GM18502 (cell line): Measurements from ENCODE around the gene LRRC36.

ENCODE experiments used
- ATAC-seq: cut with Tn5 transposase; IDR thresholded peaks from one replicate; pipeline ENCODE4 v1.9.1; 2021; ENCODE audit warnings: mild to moderate bottlenecking; ENCODE audit not compliant: unreplicated experiment, poor library complexity

The LRRC36 gene

DNA sequence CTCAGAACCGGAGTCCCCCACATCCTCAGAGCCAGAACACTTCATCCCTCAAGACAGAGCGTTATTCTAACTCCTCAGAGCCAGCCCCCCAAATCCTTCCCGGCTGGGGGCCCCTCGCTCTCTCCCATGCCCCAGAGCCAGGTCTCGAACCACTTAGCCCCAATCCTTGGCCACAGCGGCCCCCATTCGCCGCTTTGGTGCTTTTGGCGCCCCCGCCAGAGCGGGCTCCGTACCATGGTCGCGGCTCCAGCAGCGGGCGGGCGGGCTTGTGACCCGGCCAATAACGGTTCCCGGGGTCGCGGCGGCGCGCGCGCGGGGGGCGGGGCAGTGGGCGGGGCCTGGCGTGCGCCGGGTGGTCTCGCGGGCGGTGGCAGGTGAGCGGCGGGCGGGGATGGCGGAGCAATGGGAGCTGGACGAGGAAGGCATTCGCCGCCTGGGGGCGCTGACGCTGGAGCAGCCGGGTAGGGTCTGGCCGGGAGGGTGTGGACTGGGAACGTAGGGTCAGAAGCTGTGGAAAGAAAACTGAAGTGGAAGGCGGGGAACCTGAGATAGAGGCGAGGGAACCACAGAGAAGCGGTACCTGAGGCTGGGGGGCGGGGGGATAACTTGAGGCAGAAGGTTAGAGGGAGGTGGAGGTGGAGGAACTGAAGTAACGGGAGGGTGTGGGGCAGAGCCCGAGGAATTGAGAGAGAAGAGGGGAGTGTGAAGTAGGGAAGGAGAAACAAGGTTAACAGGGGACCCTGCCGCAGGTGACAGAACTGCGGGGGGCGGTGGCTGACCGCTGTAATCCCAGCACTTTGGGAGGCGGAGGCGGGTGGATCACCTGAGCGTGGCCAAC is at the start of gene LRRC36, which contains the start of gene KCTD19:
Gene LRRC36 (plus strand): TSS at position 344 of the 838 bp plus-strand sequence. CDS start 48 bp downstream, at position 392.
Gene KCTD19 (minus strand): TSS at position 270 of the 838 bp plus-strand sequence. CDS start 34 bp downstream, at position 236.
- ATAC-seq: no peak

GRCh38 chr16:67277294-67277998 is 49.2 kb upstream of the LRRC36 start:
- no peak for ATAC-seq

GRCh38 chr16:67277999-67278772 is 48.4 kb upstream of the LRRC36 start:
- ATAC-seq: no peak

- peak; percentile 45 for ATAC-seq
Observed at GRCh38 chr16:67278773-67279295, 47.8 kb upstream of the LRRC36 start.

- ATAC-seq: peak; percentile 82
Observed at GRCh38 chr16:67279296-67280089, 47.1 kb upstream of the LRRC36 start, which contains the start of gene PLEKHG4. Gene PLEKHG4 (plus strand): TSS chr16:67279532. CDS start chr16:67280045, 513 bp downstream.

GRCh38 chr16:67280090-67281015 is 46.3 kb upstream of the LRRC36 start:
- ATAC-seq: no peak

DNA sequence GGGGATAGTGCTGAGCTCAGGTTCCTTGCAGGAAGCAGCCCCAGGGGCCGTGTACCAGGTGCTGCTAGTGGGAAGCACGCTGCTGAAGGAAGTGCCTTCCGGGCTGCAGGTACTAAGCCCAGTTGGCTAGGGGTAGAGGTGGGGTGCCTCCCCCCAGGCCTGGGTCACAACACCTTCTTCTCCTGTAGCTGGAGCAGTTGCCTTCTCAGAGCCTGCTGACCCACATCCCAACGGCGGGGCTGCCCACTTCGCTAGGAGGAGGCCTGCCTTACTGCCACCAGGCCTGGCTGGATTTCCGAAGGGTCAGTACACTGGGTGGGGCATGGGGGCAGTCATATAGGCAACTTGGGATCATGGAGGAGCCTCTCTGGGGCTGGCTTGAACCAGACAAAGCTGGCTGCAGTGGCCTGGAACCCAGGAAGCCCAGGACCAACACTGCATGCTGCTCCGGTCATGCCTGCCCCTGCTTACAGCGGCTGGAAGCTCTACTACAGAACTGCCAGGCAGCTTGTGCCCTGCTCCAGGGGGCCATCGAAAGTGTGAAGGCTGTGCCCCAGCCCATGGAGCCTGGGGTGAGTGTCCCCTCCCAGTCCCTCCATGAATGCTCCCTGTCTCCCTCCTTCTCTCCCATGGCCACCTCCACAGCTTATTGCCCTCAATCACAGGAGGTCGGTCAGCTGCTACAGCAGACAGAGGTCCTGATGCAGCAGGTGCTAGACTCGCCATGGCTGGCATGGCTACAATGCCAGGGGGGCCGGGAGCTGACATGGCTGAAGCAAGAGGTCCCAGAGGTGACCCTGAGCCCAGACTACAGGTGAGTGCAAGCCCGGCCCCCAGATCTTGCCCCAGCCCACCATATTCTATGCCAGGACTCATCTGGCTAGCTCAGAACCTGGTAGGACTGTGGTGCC is 44.8 kb upstream of the LRRC36 start:
- ATAC-seq: no peak

- ATAC-seq: no peak
Observed at GRCh38 chr16:67282447-67282805, 44.2 kb upstream of the LRRC36 start.

DNA sequence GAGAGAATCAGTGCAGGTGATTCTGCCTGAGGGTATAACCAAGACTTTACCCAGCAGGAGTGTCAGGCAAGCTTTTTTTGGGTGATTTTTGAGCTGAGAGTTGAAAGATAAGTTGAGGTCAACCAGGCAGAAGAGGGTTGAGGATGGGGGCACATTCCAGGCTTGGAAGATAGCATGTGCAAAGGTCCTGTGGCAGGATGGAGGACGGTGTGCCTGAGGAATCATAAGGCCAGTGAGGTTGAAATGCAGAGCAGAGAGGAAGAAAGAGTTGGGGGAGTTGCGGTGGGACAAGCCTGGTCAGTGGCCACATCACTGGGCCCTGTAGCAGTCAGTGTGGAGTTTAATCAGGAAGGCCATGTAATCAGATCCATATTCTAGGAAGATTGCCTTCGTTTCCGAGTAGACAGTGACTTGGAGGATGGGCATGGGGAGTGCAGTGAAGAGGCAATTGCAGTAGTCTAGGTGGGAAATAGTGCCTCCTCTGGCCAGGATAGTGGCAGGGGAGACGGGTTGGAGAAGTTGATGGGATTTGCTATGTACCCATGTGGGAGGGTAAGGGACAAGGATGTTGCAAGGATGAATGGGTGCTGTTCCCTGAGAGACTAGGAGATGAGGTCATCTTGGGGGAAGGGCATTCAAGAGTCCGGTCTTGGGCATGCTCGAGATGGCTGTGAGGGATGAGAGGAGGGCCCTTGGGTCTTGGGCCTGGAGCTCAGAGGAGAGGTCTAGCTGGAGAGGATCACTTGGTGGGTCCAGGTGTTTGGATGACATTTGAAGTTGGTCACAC is 43.4 kb upstream of the LRRC36 start:
- ATAC-seq: no peak

DNA sequence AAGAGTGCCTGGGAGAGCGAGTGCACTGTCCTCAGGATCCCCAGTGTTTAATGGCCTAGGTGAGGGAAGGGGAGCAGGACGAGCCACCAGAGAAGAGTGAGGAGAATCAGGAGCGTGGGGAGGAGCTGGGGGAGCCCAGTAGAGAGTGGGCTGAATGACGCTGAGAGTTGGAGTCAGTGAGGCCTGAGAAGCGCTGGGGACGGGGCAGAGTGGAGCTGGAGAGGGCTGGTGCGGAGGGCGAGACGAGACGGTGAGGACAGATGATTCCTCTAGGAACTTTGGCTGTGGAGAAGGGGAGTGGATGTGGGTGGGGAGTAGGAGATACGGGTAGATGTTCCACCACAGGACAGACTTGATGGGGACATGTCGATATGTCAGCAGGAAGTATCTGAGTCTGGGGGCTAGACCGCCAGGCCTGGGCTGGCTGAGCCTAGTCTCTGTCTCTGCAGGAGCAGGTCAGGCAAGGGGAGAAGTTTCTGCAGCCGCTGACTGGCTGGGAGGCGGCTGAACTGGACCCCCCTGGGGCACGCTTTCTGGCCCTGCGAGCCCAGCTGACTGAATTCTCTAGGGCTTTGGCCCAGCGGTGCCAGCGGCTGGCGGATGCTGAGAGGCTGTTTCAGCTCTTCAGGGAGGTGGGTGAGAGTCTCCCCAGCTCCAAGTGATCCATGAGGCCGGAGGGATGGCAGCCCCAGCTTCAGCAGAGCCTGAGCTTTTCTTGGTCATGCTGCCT is 42.6 kb upstream of the LRRC36 start:
- no peak for ATAC-seq

DNA sequence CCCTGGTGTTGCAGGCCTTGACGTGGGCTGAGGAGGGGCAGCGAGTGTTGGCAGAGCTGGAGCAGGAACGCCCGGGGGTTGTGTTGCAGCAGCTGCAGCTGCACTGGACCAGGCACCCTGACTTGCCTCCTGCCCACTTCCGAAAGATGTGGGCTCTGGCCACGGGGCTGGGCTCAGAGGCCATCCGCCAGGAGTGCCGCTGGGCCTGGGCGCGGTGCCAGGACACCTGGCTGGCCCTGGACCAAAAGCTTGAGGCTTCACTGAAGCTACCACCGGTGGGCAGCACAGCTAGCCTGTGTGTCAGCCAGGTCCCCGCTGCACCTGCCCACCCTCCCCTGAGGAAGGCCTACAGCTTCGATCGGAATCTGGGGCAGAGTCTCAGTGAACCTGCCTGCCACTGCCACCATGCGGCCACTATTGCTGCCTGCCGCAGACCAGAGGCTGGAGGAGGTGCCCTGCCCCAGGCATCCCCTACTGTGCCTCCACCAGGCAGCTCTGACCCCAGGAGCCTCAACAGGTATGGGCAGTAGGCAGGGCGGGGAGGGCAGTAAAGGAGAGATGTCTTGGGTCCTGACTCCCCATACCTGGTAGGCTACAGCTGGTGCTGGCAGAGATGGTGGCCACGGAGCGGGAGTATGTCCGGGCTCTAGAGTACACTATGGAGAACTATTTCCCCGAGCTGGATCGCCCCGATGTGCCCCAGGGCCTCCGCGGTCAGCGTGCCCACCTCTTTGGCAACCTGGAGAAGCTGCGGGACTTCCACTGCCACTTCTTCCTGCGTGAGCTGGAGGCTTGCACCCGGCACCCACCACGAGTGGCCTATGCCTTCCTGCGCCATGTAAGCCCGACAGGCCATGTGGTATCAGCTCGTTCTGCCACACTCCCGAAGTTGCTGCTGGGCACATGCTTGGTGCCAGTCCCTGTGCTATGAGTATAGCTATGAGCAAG is 41.6 kb upstream of the LRRC36 start:
- no peak for ATAC-seq

GRCh38 chr16:67286441-67287235 is 40.0 kb upstream of the LRRC36 start:
- no peak for ATAC-seq

DNA sequence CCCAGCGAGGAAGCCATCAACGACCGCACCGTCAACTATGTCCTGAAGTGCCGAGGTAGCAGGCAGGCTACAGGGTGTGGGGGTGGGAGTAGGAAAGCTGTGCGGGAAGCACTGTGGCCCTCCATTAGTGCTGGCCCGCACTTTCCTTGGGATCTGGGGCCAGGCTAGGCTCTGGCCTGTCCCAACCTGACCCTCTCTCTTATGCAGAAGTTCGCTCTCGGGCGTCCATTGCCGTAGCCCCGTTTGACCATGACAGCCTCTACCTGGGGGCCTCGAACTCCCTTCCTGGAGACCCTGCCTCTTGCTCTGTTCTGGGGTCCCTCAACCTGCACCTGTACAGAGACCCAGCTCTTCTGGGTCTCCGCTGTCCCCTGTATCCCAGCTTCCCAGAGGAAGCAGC is 38.7 kb upstream of the LRRC36 start:
- ATAC-seq: no peak

DNA sequence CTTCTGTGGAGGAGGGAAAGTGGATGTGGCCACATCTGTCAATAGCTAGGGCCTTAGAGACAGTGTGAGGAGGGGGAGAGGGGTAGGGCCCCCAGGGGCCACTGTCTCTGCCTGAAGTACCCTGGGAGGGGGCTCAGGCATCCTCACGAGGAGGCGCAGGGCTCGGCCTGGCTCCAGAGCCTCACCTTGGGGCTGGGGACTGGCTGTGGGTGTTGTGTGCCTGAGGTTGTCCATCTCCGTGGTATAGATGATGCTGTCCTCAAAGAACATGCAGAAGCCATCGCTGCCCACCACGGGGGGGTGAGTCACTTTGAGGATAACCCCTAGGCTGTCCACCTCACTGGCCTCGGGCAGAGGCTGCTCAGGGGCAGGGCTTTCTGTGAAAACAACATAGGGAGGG is 35.2 kb upstream of the LRRC36 start:
- ATAC-seq: no peak
